Mucosa of descending colon (tissue), 3 donors: ENCODE measurements around the gene MTMR10. TPM values are rescaled to one million over a fixed set of nuclear protein-coding genes. Genes with fewer than 3 reads are reported as not detected.

Source experiments
- ATAC-seq: fragments of 200-7000 bp; cut with Tn5 transposase; one replicate; pipeline ENCODE4 v1.9.1; 2020; ENCODE audit warnings: mild to moderate bottlenecking, moderate library complexity
- DNase-seq, 3 donors: peaks; one replicate each; pipeline ENCODE4 v3.0.0-alpha.2; 2020
- H3K36me3 ChIP-seq: fragments of 200-600 bp; one replicate; pipeline ENCODE4 v1.8.0; 2021; ENCODE audit warnings: low read depth, mild to moderate bottlenecking
- H3K4me1 ChIP-seq: fragments of 200-600 bp; one replicate; pipeline ENCODE4 v1.8.0; 2021; ENCODE audit warnings: low read depth, mild to moderate bottlenecking
- H3K4me3 ChIP-seq: fragments of 200-600 bp; one replicate; pipeline ENCODE4 v1.8.0; 2021; ENCODE audit warnings: mild to moderate bottlenecking
- H3K9me3 ChIP-seq: fragments of 200-600 bp; one replicate; pipeline ENCODE4 v1.8.0; 2021; ENCODE audit warnings: mild to moderate bottlenecking
- CTCF ChIP-seq: fragments of 200-600 bp; IDR thresholded peaks from one replicate; pipeline ENCODE4 v1.8.0; 2022; ENCODE audit warnings: antibody characterized with exemption, mild to moderate bottlenecking
- intact Hi-C, 2 donors: fragments of 100-400 bp; cut with DNase I in 1 of 2; cut with micrococcal nuclease in 1 of 2; formaldehyde crosslinking; loops; one replicate each; pipeline versions ENCODE4 v1.11.0 to v1.11.1; 2022; cut with DNase I, micrococcal nuclease
- total RNA-seq, 3 donors: library from RNA; stranded (reverse); fragmentation: NEBNext Ultra II Directional in 2 of 3; extraction: Animal tissue kit (Norgen Biotek cat#: 25700) in 2 of 3; gene quantifications; one replicate each; pipeline versions ENCODE4 v1.2.1 to v1.2.4, GENCODE V29; 2021 to 2023
- donor health status: DM: no; HTN: no; CAD: no; lungs with moderate emphysema.
- donor health status: DM: no; HTN: no; CAD: no.
- donor health status: DM: no; HTN: yes; CAD: no.

Gene MTMR10
- total RNA-seq, 3 donors from 2014 or later: 34.4 to 42.0 (median 37.5) TPM

- peak; percentile 47 for ATAC-seq
- intact Hi-C loops: no loop called here
- Histone ChIP-seq H3K4me3 (no peak overlapping the region), H3K9me3 (no peaks in the 10 kb centered on the region), H3K4me1 (peaks cover 33% of the 10 kb centered on the region), H3K36me3 (no peaks in the 10 kb centered on the region)
- no peak for TF ChIP-seq CTCF
- DNase-seq: no peak
These were observed 6.9 kb downstream of the MTMR10 start for GRCh38 chr15:30984542-30984941.

GRCh38 chr15:30984118-30984517, 7.3 kb downstream of the MTMR10 start:
- Histone ChIP-seq H3K4me3 (no peak overlapping the region), H3K36me3 (no peaks in the 10 kb centered on the region), H3K4me1 (peaks cover 30% of the 10 kb centered on the region), H3K9me3 (no peaks in the 10 kb centered on the region)
- no peak for TF ChIP-seq CTCF
- intact Hi-C loops: no loop called here
- ATAC-seq (no peak), DNase-seq (no peak)

GRCh38 chr15:30979457-30979856, 12.0 kb downstream of the MTMR10 start:
- no peak for TF ChIP-seq CTCF
- ATAC-seq (peak; percentile 34), DNase-seq (no peak)
- no peaks in the 10 kb centered on the region for H3K9me3 ChIP-seq
- H3K4me3 ChIP-seq: no peak overlapping the region
- peaks cover 7% of the 10 kb centered on the region for H3K4me1 ChIP-seq
- no peaks in the 10 kb centered on the region for H3K36me3 ChIP-seq
- intact Hi-C loops: no loop called here

GRCh38 chr15:30978328-30978727, 13.1 kb downstream of the MTMR10 start:
- TF ChIP-seq CTCF: no peak
- H3K4me1 ChIP-seq: peaks cover 5% of the 10 kb centered on the region

GRCh38 chr15:30974112-30974511, 17.3 kb downstream of the MTMR10 start:
- no peak for ATAC-seq

More at GRCh38 chr15:30978328-30978727, 13.1 kb downstream of the MTMR10 start:
- Histone ChIP-seq H3K9me3 (no peaks in the 10 kb centered on the region), H3K4me3 (no peak overlapping the region), H3K36me3 (no peaks in the 10 kb centered on the region)
- no peak for DNase-seq
- no peak for ATAC-seq
- intact Hi-C loops: no loop called here

More at GRCh38 chr15:30974112-30974511, 17.3 kb downstream of the MTMR10 start:
- Histone ChIP-seq H3K4me1 (peaks cover 5% of the 10 kb centered on the region), H3K4me3 (no peak overlapping the region), H3K36me3 (no peaks in the 10 kb centered on the region), H3K9me3 (no peaks in the 10 kb centered on the region)
- intact Hi-C loops: no loop called here
- TF ChIP-seq CTCF: no peak
- DNase-seq: no peak
